HG02678 (cell line): Measurements from ENCODE around the gene COQ7.

Source experiments
- ATAC-seq: cut with Tn5 transposase; IDR thresholded peaks from one replicate; pipeline ENCODE4 v1.9.1; 2021; ENCODE audit warnings: mild to moderate bottlenecking, moderate library complexity; ENCODE audit not compliant: unreplicated experiment

The COQ7 gene

GRCh38 chr16:19067349-19068236, at the start of gene COQ7:
Gene COQ7, plus strand, starts transcription at chr16:19067614. Its CDS starts 51 bp downstream, at chr16:19067665.
- ATAC-seq, result peak; percentile 92

- no peak for ATAC-seq
Observed at GRCh38 chr16:19020689-19021088, 46.7 kb upstream of the COQ7 start.

GRCh38 chr16:19021747-19022146, 45.7 kb upstream of the COQ7 start:
- no peak for ATAC-seq

- no peak for ATAC-seq
Observed at GRCh38 chr16:19027416-19027815, 40.0 kb upstream of the COQ7 start.

GRCh38 chr16:19029980-19030379, 37.4 kb upstream of the COQ7 start:
- ATAC-seq, result no peak

DNA sequence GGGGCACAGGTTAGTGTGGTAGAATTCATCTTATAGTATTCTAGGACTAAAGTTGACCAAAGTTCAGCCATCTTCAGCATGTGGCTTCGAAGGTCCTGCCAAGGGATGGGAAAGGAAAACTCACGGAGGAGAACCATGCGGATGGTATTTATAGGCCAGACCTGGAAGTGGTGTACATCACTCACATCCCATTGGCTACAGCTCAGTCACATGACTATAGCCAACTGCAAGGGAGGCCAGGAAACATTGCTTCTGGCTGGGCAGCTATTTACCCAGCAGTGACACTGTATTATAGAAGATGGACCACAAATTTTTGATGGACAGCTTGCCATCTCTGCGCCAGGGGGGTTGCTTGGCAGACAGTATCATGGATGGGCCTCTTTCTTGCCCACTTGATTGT, 35.7 kb upstream of the COQ7 start:
- no peak for ATAC-seq

DNA sequence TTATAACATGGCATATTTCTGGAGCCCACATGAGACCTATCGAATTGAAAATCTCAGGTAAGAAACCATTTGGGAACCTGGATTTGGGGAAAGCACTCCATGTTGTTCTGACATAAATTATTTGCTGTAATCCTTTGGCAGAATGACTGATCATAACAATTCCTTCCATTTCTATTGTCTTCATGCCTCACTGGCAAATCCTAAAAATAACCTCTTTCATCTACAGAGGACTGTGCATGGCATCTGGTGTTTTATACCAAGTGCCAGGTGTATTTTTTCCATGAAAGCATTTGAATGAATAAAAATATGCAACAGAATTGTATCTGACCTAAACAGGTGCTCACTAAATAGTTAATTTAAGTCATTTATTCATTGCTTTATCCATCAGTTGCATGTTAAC, 33.7 kb upstream of the COQ7 start:
- ATAC-seq, result no peak

GRCh38 chr16:19040400-19040799, 27.0 kb upstream of the COQ7 start:
- ATAC-seq, result no peak

DNA sequence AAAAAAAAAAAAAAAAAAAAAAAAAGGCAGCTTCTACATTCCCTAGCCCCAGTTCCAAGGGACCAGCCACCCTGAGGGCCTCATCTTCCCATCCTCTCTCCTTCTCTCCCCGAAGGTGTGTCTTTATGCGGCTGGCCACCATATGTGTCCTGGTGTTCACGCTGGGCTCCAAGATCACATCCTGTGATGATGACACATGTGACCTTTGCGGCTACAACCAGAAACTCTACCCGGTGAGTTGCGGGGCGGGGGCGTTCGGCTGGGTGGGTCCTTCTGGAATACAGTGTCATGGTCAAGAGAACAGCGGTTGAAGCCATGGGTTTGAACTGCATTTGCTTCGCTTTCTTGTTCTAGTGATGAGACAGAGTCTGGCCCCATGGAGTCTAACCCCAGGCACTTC, 22.6 kb upstream of the COQ7 start:
- ATAC-seq, result no peak

DNA sequence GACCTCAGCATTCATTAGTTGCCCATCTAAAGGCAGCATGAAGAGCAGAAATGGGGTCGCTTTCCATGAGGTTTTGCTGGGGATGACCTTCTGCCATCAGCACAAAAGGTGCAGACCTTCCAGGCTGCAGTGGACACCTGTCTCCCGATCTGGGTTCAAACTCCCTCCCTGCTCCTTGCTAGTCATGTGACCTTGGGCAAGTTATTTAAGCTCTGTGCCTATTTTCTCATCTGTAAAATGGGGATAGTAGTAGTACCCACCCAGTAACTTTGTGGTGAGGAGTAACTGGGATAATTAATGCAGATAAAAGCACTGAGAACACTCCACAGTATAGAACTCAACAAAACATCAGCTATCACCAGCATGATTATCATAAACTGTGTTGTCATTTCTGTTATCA, 21.4 kb upstream of the COQ7 start:
- ATAC-seq, result no peak

DNA sequence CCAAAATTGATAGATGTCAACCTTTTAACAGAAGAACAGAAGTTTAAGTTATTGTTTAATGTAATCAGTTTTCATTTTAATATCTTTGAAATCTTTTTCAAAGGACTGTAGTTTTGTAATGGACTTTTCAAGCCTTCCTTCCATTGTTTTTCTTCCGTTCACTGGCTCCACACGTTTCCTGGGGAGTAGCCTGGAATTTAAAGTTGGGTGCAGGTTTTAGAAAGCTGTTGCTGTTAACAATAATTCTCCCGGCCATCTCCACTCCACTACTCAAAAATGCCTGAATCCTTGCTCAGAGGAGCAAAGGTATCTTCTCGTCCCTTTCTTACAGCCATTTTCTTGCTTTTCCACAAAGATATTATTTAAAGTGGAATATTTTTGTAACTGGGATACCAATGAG, 4.7 kb upstream of the COQ7 start:
- ATAC-seq, result no peak

DNA sequence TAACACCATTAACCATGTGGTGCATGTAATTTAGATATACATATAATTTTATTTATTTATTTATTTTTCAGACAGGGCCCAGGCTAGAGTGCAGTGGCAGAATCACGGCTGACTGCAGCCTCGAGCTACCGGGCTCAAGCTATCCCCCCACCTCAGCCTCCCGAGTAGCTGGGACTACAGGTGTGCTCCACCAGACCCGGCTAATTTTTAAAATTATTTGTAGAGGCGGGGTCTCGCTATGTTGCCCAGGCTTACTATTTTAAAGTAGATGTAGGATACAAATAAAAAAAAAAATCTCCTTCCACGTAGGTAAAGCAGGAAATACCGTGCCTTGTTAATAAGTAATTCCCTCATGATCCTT, 446 bp upstream of the COQ7 start:
- ATAC-seq, result no peak

DNA sequence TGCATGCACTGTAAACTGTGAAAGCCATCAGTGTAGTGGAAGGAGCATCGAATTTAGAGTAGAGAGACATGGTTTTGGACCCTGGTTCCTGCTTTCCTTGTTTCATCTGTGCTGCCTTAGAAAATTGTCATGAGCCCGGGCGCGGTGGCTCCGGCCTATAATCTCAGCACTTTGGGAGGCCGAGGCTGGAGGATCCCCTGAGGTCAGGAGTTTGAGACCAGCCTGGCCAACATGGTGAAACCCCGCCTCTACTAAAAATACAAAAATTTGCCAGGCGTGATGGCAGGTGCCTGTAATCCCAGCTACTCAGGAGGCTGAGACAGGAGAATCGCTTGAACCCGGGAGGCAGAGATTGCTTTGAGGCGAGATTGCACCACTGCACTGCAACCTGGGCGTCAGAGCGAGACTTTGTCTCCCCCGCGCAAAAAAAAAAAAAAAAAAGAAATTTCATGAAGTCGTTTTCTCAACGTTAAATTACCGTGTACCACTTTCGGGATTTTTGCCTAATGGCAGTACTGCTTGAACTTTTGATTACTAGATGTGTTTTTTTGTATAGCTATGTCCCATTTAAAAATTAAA, 912 bp downstream of the COQ7 start:
- ATAC-seq, result no peak

- ATAC-seq, result no peak
Observed at GRCh38 chr16:19071811-19072777, 4.7 kb downstream of the COQ7 start.

GRCh38 chr16:19073344-19073743, 5.9 kb downstream of the COQ7 start:
- no peak for ATAC-seq

DNA sequence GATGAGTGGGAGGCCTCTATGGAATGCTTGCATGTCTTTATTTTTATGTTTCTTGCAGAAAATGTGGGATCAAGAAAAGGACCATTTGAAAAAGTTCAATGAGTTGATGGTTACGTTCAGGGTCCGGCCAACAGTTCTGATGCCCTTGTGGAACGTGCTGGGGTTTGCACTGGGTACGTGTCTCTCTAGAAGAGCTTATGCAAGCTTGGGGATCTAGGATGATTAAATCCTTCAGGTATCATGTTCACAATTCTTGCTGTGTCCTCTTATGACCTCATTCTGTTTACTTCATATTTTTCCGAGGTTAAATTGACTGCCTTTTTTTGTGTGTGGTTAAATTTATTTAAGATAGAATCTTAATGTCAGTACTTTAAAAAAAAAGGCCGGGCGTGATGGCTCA, 6.4 kb downstream of the COQ7 start:
- no peak for ATAC-seq

DNA sequence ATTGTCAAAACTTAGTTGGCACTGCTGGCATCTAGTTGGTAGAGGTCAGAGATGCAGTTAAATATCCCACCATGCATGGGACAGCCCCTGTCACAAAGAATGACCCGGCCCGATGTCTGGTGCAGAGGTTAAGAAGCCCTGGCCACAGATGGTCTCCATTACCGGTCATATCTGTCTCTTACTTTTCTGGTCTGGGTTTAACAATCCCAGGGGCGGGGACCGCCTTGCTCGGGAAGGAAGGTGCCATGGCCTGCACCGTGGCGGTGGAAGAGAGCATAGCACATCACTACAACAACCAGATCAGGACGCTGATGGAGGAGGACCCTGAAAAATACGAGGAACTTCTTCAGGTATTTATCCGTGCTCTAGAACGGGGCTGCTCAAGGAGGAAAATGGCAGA, 8.1 kb downstream of the COQ7 start:
- no peak for ATAC-seq

DNA sequence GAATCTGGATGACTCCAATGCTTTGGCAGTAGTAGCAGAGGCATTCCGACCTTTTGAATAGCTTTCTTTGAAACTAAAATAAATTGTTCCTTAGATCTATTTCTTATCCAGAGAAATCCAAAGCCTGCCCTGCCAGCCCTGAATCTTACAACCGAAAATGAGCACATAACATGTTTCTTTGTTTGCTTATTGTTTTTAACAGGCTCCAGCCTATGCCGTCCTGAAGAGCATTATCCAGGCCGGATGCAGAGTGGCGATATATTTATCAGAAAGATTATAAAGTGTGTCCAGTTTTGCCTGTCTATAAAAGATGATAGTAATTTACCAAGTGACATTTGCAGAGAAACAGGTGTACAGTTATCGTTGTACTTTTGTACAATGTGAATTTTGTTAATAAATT, 10.5 kb downstream of the COQ7 start:
- ATAC-seq, result no peak

DNA sequence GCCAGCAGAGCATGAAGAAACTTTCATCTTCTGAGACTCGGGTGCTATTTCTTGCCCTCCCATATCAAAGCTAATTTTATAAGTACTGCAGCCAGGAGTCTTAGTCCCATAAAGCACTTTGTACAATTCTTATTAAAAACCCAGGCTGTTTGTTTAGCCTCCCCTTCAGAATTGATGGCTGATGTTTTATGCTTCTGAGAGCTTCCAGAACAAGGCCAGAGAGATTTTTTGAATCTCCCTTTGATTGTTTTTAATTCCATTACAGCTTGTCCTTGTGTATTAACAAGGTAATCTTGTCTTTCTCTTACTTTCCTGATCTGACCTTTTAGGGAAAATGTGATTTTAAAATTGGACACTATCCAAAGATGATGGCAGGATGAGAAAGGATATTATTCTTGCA, 16.3 kb downstream of the COQ7 start:
- ATAC-seq, result no peak

DNA sequence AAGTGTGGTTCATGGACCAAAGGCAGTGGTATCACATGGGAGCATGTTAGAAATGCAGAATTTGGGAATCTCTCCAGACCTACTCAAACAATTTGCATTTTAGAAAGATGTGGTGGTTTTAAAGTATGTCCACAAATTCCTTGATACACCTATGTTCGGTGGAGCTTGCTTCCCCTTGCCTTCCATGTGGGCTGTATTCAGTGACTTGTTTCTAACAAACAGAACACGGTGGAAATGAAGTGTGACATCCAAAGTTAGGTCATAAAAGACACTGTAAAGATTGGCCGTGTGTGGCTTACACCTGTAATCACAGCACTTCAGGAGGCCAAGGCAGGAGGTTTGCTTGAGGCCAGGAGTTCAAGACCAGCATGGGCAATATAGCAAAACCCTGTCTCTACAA, 16.7 kb downstream of the COQ7 start:
- ATAC-seq, result no peak

GRCh38 chr16:19084879-19085278, 17.5 kb downstream of the COQ7 start:
- ATAC-seq, result no peak
